ENCODE measurements around the gene TRMT13.

GRCh38 chr1:100188617-100189016 is 55.7 kb downstream of the TRMT13 start:
- TF ChIP-seq CTCF (IDR thresholded peaks at IDR 0.05) (no peak), POLR2A (IDR thresholded peaks at IDR 0.05) (no peak)
